Immature natural killer cell (primary cell): ENCODE measurements around the gene CDC20B. TPM values are rescaled to one million over a fixed set of nuclear protein-coding genes. Genes with fewer than 3 reads are reported as not detected.
"Not testable (repeated sequence)": the region's sequence is repeated elsewhere in the genome, so short reads cannot be mapped to it uniquely, and the experiment has no call there.

Experiments
- DNase-seq, 3 donors: peaks; one replicate each; pipeline ENCODE4 v3.0.0; 2022; ENCODE audit warnings: mixed read lengths in 1 of 3
- H3K27ac Mint-ChIP-seq, 6 donors: one replicate each; pipeline ENCODE4 v1.8.0; 2020; ENCODE audit warnings: mixed read lengths in 6 of 6, mild to moderate bottlenecking in 5 of 6, inconsistent platforms in 4 of 6, moderate library complexity in 3 of 6
- H3K27me3 Mint-ChIP-seq, 3 donors: one replicate each; pipeline ENCODE4 v1.8.0; 2020 to 2021; ENCODE audit warnings: low read depth in 3 of 3, mild to moderate bottlenecking in 3 of 3, mixed read lengths in 3 of 3, moderate library complexity in 3 of 3, inconsistent platforms in 1 of 3
- H3K36me3 Mint-ChIP-seq, 3 donors: one replicate each; pipeline ENCODE4 v1.8.0; 2020; ENCODE audit warnings: mixed read lengths in 3 of 3, inconsistent platforms in 2 of 3, mild to moderate bottlenecking in 2 of 3
- H3K4me1 Mint-ChIP-seq, 2 donors: one replicate each; pipeline ENCODE4 v1.8.0; 2020; ENCODE audit warnings: inconsistent platforms in 2 of 2, mild to moderate bottlenecking in 2 of 2, mixed read lengths in 2 of 2, moderate library complexity in 1 of 2
- H3K4me3 Mint-ChIP-seq, 5 donors: one replicate each; pipeline ENCODE4 v1.8.0; 2020; ENCODE audit warnings: mild to moderate bottlenecking in 5 of 5, mixed read lengths in 5 of 5, inconsistent platforms in 3 of 5, moderate library complexity in 3 of 5
- H3K9me3 Mint-ChIP-seq, 6 donors: one replicate each; pipeline ENCODE4 v1.8.0; 2020; ENCODE audit warnings: mild to moderate bottlenecking in 6 of 6, mixed read lengths in 6 of 6, inconsistent platforms in 4 of 6, moderate library complexity in 3 of 6
- polyA plus RNA-seq, 3 donors: library from polyadenylated mRNA; unstranded; fragments of 300-500 nt; fragmentation: Illumina TruSeq; gene quantifications; one replicate each; pipeline ENCODE4 v1.2.3, GENCODE V29; 2021

Gene CDC20B
- polyA plus RNA-seq, 3 donors from 2014 or later, result not detected

DNA sequence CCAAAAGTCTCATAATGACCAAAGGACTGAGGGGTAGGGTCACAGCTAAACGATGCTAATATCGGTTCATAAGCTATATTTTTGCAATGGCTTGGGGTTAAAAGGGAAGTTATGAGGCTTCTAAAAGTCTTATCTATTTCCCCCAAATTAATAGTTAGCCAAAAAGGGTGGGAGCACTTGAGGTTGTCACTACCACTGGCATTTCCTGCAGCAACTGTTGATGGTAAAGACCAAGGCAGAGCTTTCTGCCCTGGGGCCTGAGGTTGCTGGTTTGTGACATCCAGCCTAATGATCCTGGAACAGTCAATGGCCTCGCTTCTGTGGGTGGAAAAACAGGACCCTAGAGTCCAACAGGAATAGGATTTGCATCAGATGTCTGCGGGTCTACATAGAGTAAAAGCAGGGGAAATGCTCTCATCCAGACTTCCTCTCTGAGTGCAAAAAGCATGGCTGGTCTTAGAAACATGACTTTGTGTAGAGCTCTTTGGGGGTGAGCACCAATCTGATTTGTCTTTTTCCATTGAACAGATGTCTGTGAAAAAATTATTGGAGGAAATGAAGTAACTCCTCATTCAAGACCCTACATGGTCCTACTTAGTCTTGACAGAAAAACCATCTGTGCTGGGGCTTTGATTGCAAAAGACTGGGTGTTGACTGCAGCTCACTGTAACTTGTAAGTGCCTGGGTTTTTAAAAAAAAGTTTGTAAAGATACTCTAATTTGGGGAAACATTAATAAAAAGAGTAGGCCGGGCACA is 67.9 kb downstream of the CDC20B start:
- peak overlapping the region; percentile 93 to 100 (median 97) for H3K4me3 Mint-ChIP-seq
- H3K27me3 Mint-ChIP-seq, result peaks cover 4 to 18% (median 4%) of the 10 kb centered on the region in 3 donors
- peaks cover 74 to 80% of the 10 kb centered on the region in 2 donors for H3K4me1 Mint-ChIP-seq
- peaks cover 40 to 49% (median 47%) of the 10 kb centered on the region in 3 donors for H3K36me3 Mint-ChIP-seq
- peak overlapping the region; percentile 80 to 98 (median 94) for H3K27ac Mint-ChIP-seq
- peak in 2 of 3 donors; percentile 32 to 38 for DNase-seq
- no peaks in the 10 kb centered on the region for H3K9me3 Mint-ChIP-seq

DNA sequence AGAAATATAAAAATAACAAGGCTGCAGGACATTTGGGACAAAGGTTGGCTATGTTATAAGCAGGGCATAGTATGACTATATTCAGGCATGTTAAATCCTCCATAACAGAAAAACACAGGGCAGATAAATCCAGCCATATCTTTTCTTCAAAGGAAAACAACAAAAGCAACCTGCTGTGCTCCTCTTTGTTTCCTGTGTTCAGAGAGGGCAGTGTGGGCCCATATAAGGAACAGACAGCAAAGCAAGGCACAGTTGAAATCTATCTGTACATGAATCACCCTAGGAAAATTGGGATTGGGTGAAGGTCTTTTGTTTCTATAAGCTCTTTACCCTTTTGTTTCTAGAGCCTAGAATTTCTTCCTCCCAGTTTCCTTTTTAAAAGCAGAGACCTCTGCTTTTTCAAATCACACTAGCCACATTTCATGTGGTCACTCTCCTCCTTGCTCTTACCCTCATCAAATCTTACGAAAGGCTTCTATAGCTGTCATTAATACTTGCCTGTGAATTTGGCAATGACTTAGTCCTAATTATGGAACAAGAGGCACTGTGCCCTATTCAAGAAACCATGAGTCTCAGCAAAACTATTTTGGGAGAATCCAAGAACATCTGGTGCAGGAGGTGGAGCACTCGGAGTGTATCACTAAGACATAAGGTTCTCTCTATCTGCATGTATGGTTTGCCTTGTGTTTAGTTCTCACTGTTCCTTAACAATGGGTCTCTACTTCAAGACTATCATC is 68.8 kb downstream of the CDC20B start:
- Mint-ChIP-seq H3K4me1 (peaks cover 75 to 80% of the 10 kb centered on the region in 2 donors), H3K36me3 (peaks cover 37 to 44% (median 40%) of the 10 kb centered on the region in 3 donors), H3K27ac (peak overlapping the region; percentile 80 to 98 (median 94)), H3K9me3 (peaks cover 0 to 2% (median 0%) of the 10 kb centered on the region in 6 donors), H3K4me3 (peak overlapping the region; percentile 93 to 100 (median 97)), H3K27me3 (peaks cover 4 to 18% (median 4%) of the 10 kb centered on the region in 3 donors)
- DNase-seq, result peak in 2 of 3 donors; percentile 24 to 26

DNA sequence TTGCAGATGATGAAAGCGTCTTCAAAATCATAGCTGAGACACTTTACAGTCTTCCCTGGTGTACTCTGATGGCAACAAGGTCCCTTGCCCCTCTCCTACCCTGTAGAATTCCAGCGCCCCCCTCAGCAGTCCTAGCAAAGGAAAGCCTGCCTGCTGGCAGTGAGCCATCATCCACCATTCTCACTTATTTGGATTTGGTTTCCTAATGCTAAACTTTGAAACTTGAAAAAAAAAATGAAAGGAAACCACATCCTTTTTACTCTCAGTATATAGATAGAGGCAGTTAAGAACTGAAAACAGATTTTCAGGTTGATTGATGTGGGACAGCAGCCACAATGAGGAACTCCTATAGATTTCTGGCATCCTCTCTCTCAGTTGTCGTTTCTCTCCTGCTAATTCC is 70.6 kb downstream of the CDC20B start, which contains the start of gene GZMA:
Gene GZMA, plus strand, starts transcription at position 299 of the 400 bp plus-strand sequence. Its CDS starts 37 bp downstream, at position 336.
- Mint-ChIP-seq H3K27me3 (peaks cover 4 to 18% (median 4%) of the 10 kb centered on the region in 3 donors), H3K4me1 (peaks cover 75 to 80% of the 10 kb centered on the region in 2 donors)

DNA sequence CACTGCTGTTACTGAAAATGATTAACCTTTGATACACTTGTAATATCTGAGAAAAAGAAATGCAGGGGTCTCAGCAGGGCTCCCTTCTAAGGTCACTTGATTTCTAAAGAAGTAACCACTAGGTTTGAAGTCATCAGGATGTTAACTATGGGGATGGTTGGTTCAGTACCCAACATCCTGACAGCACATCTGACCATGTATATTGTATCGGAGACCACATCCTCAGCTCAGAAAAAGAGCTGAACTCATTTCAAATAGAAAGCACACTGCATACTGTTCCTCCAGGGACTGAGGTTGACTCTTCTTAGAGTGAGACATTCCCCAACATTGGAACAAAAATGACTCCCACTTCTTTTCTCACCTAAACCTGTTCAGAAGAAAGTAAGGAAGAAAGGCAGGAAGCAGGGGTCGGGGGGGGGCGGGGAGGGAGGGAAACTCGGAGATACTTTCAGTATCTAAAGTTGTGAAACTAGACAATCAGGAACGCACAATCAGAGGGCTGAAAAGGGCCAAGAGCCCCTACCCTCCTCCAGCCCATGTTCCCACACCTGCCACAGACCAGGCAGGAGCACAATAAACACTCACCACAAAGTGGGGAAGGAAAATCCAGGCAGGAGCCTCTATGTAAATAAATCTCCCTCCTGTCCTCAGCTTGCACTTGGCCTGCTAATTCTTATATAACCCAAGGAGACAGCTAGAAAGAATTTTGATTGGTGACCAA is 71.3 kb downstream of the CDC20B start:
- Mint-ChIP-seq H3K9me3 (peaks cover 0 to 7% (median 3%) of the 10 kb centered on the region in 6 donors), H3K4me3 (peak overlapping the region; percentile 93 to 100 (median 97)), H3K4me1 (peaks cover 76 to 80% of the 10 kb centered on the region in 2 donors), H3K36me3 (peaks cover 17 to 26% (median 24%) of the 10 kb centered on the region in 3 donors), H3K27me3 (peaks cover 4 to 17% (median 4%) of the 10 kb centered on the region in 3 donors), H3K27ac (peak overlapping the region; percentile 80 to 98 (median 96))
- DNase-seq, result peak; percentile 58 to 66 (median 64)

More for the DNA sequence above, 70.6 kb downstream of the CDC20B start, which contains the start of gene GZMA:
- Mint-ChIP-seq H3K27ac (peak within 1 kb of the TSS; percentile 80 to 98 (median 96)), H3K36me3 (peaks cover 22 to 32% (median 28%) of the 10 kb centered on the region in 3 donors), H3K9me3 (peaks cover 0 to 7% (median 3%) of the 10 kb centered on the region in 6 donors), H3K4me3 (peak within 1 kb of the TSS; percentile 93 to 100 (median 97))
- peak; percentile 62 to 69 (median 65) for DNase-seq

DNA sequence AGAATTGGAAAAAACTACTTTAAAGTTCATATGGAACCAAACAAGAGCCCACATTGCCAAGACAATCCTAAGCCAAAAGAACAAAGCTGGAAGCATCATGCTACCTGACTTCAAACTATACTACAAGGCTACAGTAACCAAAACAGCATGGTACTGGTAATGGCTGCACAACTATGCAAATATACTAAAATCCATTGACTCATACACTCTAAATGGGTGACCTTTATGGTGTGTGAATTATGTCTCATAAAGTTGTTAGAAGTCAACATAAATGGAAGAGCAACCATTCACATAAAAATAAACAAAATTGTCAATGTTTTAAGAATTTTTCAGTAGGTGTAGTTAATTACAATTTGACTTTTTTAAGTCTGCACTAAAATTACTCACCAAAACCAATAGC is 71.8 kb downstream of the CDC20B start:
- not testable (repeated sequence) for DNase-seq, H3K9me3 Mint-ChIP-seq
- Mint-ChIP-seq H3K36me3 (peaks cover 13 to 22% (median 19%) of the 10 kb centered on the region in 3 donors), H3K27ac (peak overlapping the region; percentile 80 to 98 (median 96)), H3K4me1 (peaks cover 76 to 80% of the 10 kb centered on the region in 2 donors), H3K27me3 (peaks cover 4 to 13% (median 4%) of the 10 kb centered on the region in 3 donors), H3K4me3 (peak overlapping the region; percentile 93 to 100 (median 97))

DNA sequence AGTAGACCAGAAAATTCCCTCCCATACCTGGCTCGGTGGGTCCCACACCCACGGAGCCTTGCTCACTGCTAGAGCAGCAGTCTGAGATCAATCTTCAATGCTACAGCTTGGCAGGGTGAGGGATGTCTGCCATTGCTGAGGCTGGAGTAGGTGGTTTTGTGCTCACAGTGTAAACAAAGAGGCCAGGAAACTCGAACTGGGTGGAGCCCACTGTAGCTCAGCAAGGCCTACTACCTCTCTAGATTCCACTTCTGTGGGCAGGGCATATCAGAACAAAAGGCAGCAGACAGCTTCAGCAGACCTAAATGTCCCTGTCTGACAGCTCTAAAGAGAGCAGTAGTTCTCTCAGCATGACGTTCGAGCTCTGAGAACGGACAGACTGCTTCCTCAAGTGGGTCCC is 76.1 kb downstream of the CDC20B start:
- peak overlapping the region; percentile 70 to 80 (median 77) for H3K4me3 Mint-ChIP-seq
- H3K9me3 Mint-ChIP-seq, result peaks cover 0 to 7% (median 4%) of the 10 kb centered on the region in 6 donors

DNA sequence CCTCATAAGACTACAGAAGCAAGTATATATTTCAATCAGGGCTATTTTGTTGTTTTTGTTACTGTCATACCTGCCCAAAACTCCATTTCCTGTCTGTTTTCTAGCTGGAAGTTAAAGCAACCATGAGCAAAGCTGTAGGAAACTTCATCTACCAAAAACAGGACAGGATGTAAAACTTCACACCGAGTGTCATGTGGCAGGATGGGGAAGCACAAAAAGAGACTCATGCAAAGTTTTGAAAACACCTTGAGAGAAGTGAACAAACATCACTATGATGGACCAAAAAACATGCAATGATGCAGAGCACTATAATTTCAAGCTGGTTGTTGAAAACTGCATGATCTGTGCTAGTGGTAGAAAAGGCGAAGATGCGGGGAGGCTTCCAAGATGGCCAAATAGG is 76.8 kb downstream of the CDC20B start:
- H3K27ac Mint-ChIP-seq, result peak overlapping the region; percentile 82 to 98 (median 92)
- H3K36me3 Mint-ChIP-seq, result peaks cover 3 to 16% (median 5%) of the 10 kb centered on the region in 3 donors
- DNase-seq, result peak; percentile 25 to 34 (median 33)
- peaks cover 0 to 3% (median 2%) of the 10 kb centered on the region in 3 donors for H3K27me3 Mint-ChIP-seq
- H3K4me1 Mint-ChIP-seq, result peaks cover 83 to 84% of the 10 kb centered on the region in 2 donors
- peak overlapping the region; percentile 70 to 80 (median 77) for H3K4me3 Mint-ChIP-seq
- H3K9me3 Mint-ChIP-seq, result peaks cover 0 to 7% (median 4%) of the 10 kb centered on the region in 6 donors

More for the DNA sequence above, 76.1 kb downstream of the CDC20B start:
- H3K4me1 Mint-ChIP-seq, result peaks cover 90 to 91% of the 10 kb centered on the region in 2 donors
- peaks cover 3 to 16% (median 5%) of the 10 kb centered on the region in 3 donors for H3K36me3 Mint-ChIP-seq
- peaks cover 0 to 6% (median 2%) of the 10 kb centered on the region in 3 donors for H3K27me3 Mint-ChIP-seq
- H3K27ac Mint-ChIP-seq, result peak overlapping the region; percentile 82 to 98 (median 92)
- DNase-seq, result peak; percentile 27 to 51 (median 37)

DNA sequence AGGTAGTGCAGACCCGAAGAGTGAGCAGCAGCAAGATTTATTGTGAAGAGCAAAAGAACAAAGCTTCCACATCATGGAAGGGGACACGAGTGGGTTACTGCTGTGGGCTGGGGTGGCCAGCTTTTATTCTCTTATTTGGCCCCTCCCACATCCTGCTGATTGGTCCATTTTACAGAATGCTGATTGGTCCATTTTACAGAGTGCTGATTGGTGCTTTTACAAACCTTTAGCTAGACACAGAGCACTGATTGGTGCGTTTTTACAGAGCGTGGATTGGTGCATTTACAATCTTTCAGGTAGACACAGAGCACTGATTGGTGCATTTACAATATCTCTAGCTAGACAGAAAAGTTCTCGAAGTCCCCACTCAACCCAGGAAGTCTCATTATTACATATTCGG is 82.0 kb downstream of the CDC20B start:
- H3K4me1 Mint-ChIP-seq, result peaks cover 31 to 38% of the 10 kb centered on the region in 2 donors
- H3K27ac Mint-ChIP-seq, H3K9me3 Mint-ChIP-seq, H3K4me3 Mint-ChIP-seq, H3K27me3 Mint-ChIP-seq, DNase-seq, H3K36me3 Mint-ChIP-seq: not testable (repeated sequence)

DNA sequence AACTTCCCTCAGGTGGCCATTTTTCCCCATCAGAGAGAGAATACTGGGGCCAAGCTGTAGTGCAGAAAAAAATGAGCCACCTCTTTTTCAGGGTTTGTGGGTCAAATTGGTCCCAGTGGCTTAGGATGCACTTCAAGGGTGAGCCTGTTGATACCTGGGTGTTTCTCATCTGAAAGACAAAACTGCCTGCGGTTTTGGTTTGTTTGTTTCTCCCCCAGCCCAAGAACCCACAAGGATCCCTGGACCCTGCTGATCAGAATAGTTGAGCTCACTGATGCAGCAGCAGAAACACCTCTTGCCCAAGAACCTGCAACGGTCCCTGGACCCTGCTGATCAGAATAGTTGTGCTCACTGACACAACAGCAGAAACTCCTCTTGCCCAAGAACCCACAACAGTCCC is 83.7 kb downstream of the CDC20B start:
- not testable (repeated sequence) for DNase-seq, H3K9me3 Mint-ChIP-seq, H3K27me3 Mint-ChIP-seq, H3K36me3 Mint-ChIP-seq, H3K4me3 Mint-ChIP-seq, H3K27ac Mint-ChIP-seq
- H3K4me1 Mint-ChIP-seq, result peaks cover 14 to 21% of the 10 kb centered on the region in 2 donors

DNA sequence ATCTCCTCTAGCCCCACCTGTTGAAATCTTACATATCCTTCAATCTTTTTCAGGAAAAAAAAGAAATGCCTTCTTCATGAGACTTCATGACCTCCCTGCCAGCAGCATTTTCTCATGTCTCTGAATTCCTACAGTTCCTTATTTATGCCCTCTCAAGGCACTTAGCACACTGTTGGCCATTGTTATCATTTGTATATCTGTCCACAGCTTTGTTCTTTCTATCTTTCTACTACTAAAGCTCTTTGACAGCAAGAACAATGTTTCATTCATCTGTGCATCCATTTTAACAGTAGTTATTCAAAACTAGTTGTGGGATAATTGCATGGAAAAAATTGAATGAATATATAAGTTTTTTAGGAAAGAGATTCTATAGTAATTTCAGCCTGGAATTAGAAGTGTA is 91.4 kb downstream of the CDC20B start:
- peaks cover 0 to under 1% (median under 1%) of the 10 kb centered on the region in 3 donors for H3K27me3 Mint-ChIP-seq
- DNase-seq, result no peak
- H3K27ac Mint-ChIP-seq, result peak overlapping the region in 1 of 6 donors; percentile 4
- H3K4me1 Mint-ChIP-seq, result peaks cover 8 to 20% of the 10 kb centered on the region in 2 donors
- peaks cover 0 to 2% (median 0%) of the 10 kb centered on the region in 6 donors for H3K9me3 Mint-ChIP-seq
- H3K4me3 Mint-ChIP-seq, result no peak overlapping the region
- H3K36me3 Mint-ChIP-seq, result peaks cover 0 to 16% (median 9%) of the 10 kb centered on the region in 3 donors

DNA sequence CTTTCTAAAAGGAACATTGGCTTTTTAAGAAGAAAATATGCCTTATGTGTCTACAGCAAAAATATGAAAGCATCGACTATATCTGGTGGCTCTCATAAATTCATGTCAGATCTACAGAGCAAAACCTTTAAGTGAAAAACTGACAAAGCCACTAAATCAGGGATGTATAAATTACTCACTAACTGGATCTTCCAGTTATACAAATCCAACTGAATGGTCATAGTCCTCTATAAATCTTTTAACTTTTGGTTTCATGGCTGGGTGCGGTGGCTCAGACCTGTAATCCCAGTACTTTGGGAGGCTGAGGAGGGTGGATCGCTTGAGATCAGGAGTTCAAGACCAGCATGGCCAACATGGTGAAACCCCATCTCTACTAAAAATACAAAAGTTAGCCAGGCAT is 99.8 kb downstream of the CDC20B start:
- H3K4me1 Mint-ChIP-seq, result peaks cover 53 to 63% of the 10 kb centered on the region in 2 donors
- H3K36me3 Mint-ChIP-seq, result peaks cover 0 to 4% (median 0%) of the 10 kb centered on the region in 3 donors
- H3K9me3 Mint-ChIP-seq, result peaks cover 0 to 2% (median 0%) of the 10 kb centered on the region in 6 donors
- peak overlapping the region; percentile 54 to 80 (median 71) for H3K4me3 Mint-ChIP-seq
- peak overlapping the region; percentile 74 to 93 (median 84) for H3K27ac Mint-ChIP-seq
- peaks cover 0 to 7% (median 0%) of the 10 kb centered on the region in 3 donors for H3K27me3 Mint-ChIP-seq
- DNase-seq, result no peak

DNA sequence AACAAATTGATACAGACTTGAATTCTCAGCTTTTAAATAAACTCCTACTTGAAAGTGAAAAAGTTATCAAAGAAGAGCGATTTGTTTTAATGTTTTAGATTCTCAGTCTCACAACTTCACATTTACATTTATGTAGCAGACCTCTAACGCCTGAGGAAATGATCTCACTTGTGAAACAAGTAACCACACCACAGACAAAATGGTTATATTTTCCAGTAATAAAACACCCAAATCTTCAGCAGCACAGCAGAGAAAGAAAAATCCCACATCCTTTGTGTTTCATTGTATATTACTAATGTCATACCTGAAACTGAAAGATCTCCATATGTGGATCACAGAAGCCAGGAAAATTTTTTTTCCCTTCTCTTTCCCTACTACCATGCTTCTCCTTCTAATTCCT is 100.3 kb downstream of the CDC20B start:
- no peaks in the 10 kb centered on the region for H3K9me3 Mint-ChIP-seq
- H3K4me1 Mint-ChIP-seq, result peaks cover 53 to 64% of the 10 kb centered on the region in 2 donors
- DNase-seq, result peak; percentile 65 to 69 (median 66)
- peaks cover 0 to 7% (median 0%) of the 10 kb centered on the region in 3 donors for H3K27me3 Mint-ChIP-seq
- H3K27ac Mint-ChIP-seq, result peak overlapping the region; percentile 74 to 93 (median 84)
- H3K36me3 Mint-ChIP-seq, result peaks cover 0 to 4% (median 0%) of the 10 kb centered on the region in 3 donors
- peak overlapping the region; percentile 54 to 80 (median 71) for H3K4me3 Mint-ChIP-seq
